ENCODE results near the gene KCNF1. TPM values are rescaled to one million over a fixed set of nuclear protein-coding genes. Genes with fewer than 3 reads are reported as not detected.

KCNF1 gene
- total RNA-seq, 1 donor from 2014 or later: 7.7 TPM

- DNase-seq: no peak
- TF ChIP-seq CTCF (IDR thresholded peaks at IDR 0.05; ENCODE audit: partially characterized antibody, unreplicated experiment): no peak
- H3K4me3 Mint-ChIP-seq (ENCODE audit: unreplicated experiment): peak overlapping the region; percentile 74
- peaks cover 20% of the 10 kb centered on the region for H3K27me3 Mint-ChIP-seq (ENCODE audit: unreplicated experiment)
- peaks cover 26% of the 10 kb centered on the region for H3K4me1 Mint-ChIP-seq (ENCODE audit: low read depth, unreplicated experiment)
- H3K9me3 Mint-ChIP-seq (ENCODE audit: unreplicated experiment): peaks cover 9% of the 10 kb centered on the region
- peak overlapping the region; percentile 46 for H3K27ac Mint-ChIP-seq (ENCODE audit: unreplicated experiment)
- H3K36me3 Mint-ChIP-seq (ENCODE audit: unreplicated experiment): peaks cover 12% of the 10 kb centered on the region
Measured at GRCh38 chr2:10912796-10913455, 1.2 kb downstream of the KCNF1 start.

- Mint-ChIP-seq H3K27ac (ENCODE audit: unreplicated experiment) (no peak overlapping the region), H3K36me3 (ENCODE audit: unreplicated experiment) (peaks cover 15% of the 10 kb centered on the region), H3K4me3 (ENCODE audit: unreplicated experiment) (peak overlapping the region; percentile 67), H3K4me1 (ENCODE audit: low read depth, unreplicated experiment) (peaks cover 23% of the 10 kb centered on the region), H3K9me3 (ENCODE audit: unreplicated experiment) (peaks cover 9% of the 10 kb centered on the region), H3K27me3 (ENCODE audit: unreplicated experiment) (peaks cover 18% of the 10 kb centered on the region)
- TF ChIP-seq CTCF (IDR thresholded peaks at IDR 0.05; ENCODE audit: partially characterized antibody, unreplicated experiment): no peak
- DNase-seq: no peak
Measured at GRCh38 chr2:10913501-10914271, 2.0 kb downstream of the KCNF1 start.

GRCh38 chr2:10914272-10914693 is 2.5 kb downstream of the KCNF1 start:
- H3K4me1 Mint-ChIP-seq (ENCODE audit: low read depth, unreplicated experiment): peaks cover 19% of the 10 kb centered on the region
- peaks cover 19% of the 10 kb centered on the region for H3K36me3 Mint-ChIP-seq (ENCODE audit: unreplicated experiment)
- peaks cover 18% of the 10 kb centered on the region for H3K27me3 Mint-ChIP-seq (ENCODE audit: unreplicated experiment)
- H3K27ac Mint-ChIP-seq (ENCODE audit: unreplicated experiment): no peak overlapping the region
- peaks cover 9% of the 10 kb centered on the region for H3K9me3 Mint-ChIP-seq (ENCODE audit: unreplicated experiment)
- H3K4me3 Mint-ChIP-seq (ENCODE audit: unreplicated experiment): no peak overlapping the region
- DNase-seq: no peak
- no peak for TF ChIP-seq CTCF (IDR thresholded peaks at IDR 0.05; ENCODE audit: partially characterized antibody, unreplicated experiment)

- peaks cover 19% of the 10 kb centered on the region for H3K36me3 Mint-ChIP-seq (ENCODE audit: unreplicated experiment)
- no peak overlapping the region for H3K27ac Mint-ChIP-seq (ENCODE audit: unreplicated experiment)
- H3K27me3 Mint-ChIP-seq (ENCODE audit: unreplicated experiment): peaks cover 17% of the 10 kb centered on the region
- no peak overlapping the region for H3K4me3 Mint-ChIP-seq (ENCODE audit: unreplicated experiment)
- no peak for TF ChIP-seq CTCF (IDR thresholded peaks at IDR 0.05; ENCODE audit: partially characterized antibody, unreplicated experiment)
- H3K9me3 Mint-ChIP-seq (ENCODE audit: unreplicated experiment): peaks cover 9% of the 10 kb centered on the region
- no peak for DNase-seq
- H3K4me1 Mint-ChIP-seq (ENCODE audit: low read depth, unreplicated experiment): peaks cover 11% of the 10 kb centered on the region
Measured at GRCh38 chr2:10915236-10915635, 3.5 kb downstream of the KCNF1 start.

Measured in glutamatergic neuron (in vitro differentiated cells).